Stimulated activated CD8-positive, alpha-beta memory T cell treated with anti-CD3 and anti-CD28 coated beads, Interleukin-12 subunit alpha, Interleukin-12 subunit beta, amount 100 ng/mL, for 4 hours (primary cell): Measurements from ENCODE around the gene GALNT3.

Experiments
- DNase-seq: peaks from one replicate; pipeline ENCODE4 v3.0.0-alpha.2; 2020; ENCODE audit warnings: low read depth

GALNT3 gene

DNA sequence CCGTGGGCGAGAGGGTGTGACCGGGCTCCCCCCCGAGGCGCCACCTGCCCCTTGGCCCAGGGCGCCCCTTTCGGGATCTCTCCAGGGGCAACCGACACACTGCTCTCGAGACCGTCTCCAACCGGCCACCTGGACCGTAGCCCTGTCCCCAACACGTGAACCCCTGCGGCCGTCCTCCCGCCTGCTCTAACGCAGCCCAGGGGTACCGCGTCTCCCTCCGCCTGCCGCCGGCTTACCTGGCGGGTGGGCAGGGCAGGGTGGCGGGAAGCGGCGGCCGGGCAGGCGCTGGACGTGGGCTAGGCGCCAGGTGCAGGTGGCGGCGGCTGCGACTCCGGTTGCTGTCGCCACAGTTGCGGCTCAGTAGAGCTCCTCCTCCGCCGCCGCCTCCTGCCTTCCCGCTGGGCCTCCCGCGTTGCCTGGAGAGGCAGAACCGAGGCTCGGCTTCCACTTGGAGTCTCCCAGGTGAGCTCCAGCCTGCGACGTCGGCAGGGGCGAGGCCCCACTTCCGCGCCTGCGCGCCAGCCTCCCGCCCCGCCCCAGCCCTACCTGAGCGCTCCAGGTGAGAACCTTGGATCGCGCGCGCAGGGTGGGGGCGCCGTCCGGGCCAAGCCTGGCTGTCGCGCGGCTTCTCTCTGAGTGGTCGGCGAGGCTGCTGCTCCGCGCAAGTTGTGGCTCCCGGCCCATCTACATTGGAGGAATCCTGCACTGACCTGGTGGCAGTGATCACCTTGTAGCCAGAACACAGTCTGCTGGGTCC lies at the start of gene GALNT3:
GALNT3 (minus strand) TSS at position 469 of the 757 bp plus-strand sequence. CDS start 23,547 bp downstream, outside the sequence.
- DNase-seq = peak; percentile 13

DNA sequence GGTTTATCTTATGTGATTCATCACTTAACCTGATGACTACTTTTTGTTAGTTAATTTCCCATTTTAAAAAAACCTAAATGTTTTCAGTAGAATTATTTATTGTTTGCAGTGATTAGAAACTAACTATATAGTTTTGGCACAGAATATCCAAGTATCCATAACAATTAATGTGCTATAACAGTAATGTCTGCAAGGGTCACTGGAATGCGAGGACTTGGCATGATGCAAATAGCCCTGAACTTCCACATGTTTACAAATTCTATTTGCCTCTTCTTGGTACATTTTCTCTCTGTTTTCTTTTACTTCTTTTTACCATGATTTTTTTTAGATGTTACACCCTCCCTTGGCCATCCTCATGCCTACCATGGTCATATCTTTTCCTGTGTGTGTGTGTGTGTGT lies 49.3 kb upstream of the GALNT3 start:
- DNase-seq = no peak

DNA sequence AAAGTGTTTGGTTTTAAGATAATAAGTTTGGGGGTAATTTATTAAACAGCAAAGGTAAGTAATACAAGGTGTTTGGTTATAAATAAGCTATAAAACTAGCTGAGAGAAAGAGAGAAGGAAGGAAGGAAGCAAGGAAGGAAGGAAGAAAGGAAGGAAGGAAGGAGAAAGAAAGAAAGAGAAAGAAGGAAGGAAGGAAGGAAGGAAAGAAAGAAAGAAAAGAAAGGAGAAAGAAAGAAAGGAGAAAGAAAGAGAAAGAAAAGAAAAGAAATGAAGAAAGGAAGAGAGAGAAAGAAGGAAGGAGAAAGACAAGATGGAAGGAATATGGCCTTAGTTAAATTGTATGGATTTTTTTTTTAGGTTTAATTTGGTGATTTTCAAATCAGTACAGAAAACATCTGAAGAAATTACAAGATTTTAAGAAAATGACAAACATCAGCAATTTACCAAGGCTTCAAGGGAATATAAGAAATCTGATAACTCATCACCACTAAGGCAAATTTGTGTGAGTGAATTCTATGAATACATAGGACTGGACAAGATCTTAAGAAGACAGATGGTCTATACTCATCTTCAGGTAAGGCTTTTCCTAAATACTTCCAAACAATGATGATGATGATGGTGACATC lies 46.4 kb upstream of the GALNT3 start:
- no peak for DNase-seq

DNA sequence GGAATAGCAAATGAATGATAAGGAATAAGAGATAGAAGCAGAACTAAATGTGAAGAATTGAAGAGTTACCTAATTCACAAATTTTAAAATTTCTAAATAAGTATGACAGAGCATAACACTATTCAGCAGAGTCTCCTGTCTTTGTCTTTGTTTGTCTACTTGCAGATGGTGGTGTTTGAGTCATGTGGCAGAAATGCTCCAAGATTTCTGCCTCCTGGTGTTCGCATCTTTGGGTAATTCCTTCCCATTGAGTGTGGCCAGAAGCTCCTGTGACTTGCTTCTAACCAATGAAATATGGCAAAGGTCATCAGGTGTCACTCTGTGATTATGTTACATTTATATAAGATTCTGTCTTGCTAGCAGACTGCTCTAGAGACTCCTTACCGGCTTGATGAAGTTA lies 45.6 kb upstream of the GALNT3 start:
- no peak for DNase-seq

DNA sequence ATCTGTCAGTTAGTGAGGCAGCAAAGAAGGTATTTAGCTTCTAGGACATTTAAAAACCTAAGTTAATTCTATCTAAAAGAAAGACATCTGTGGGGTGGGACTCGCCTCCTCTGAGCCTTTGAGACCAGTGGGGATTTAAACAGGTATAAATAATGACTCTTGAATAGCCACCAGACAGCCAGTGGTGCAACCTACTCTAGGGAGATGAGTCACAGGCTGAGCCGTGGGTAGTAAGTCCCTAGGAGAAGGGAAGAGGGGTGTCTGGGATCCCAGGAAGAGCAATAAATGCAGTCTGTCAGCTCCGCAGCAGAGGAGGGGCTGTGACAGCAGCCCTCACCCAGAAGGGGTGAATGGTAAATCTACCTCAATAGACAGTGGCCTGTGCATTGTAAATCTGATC lies 43.1 kb upstream of the GALNT3 start:
- DNase-seq = no peak

DNA sequence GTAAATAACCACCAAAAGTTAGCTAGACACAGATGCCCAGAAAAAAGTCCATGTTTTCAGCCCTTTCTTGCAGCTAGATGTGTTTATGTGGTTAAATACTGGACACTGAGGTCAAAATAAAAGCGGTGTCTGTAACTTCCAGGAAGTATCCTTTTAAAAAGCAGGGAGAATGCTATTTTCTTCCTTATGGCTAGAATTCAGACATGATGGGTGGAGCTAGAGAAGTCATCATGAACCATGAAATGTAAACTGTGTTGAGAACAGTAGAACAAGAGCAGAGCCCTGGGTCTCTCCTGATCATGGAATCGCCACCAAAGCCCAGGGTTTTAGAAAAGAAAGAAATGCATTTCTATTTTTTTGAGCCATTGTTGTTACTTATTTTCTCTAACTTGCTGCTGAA lies 41.3 kb upstream of the GALNT3 start:
- no peak for DNase-seq

DNA sequence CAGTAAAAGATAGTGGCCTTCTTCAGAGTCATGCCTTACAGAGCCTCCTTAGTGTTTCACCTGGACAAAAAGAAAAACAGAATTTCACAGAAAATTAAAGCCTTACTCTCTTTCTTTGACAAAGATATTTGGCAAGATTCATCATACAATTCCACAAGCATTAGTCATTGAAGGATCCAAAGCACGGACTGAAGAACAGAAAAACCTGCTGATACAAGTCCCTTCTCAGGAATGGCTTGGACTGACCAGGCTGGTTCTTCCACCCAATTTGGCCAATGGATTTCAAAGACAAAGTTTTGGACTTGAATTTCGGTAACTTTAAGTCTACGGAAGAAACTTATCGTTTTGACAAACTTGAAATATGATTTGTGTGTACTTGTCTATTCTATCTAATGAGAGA lies 39.1 kb upstream of the GALNT3 start:
- DNase-seq = no peak

DNA sequence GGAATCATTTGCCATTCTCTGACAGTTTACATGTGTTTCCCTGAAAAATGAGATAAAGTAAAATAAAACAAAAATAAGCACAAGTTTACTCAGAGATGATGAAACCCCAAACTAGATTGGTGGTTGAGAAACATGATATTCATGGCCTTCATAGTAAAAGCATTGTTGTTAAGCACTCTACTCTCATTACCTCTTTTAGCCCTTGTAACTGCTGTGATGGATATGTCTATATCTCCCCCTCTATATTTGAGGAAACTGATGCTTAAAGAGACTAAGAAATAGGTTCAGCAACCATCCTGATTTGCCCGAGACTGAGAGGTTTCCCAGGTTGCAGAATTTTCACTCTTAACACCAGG lies 33.9 kb upstream of the GALNT3 start:
- DNase-seq = no peak

DNA sequence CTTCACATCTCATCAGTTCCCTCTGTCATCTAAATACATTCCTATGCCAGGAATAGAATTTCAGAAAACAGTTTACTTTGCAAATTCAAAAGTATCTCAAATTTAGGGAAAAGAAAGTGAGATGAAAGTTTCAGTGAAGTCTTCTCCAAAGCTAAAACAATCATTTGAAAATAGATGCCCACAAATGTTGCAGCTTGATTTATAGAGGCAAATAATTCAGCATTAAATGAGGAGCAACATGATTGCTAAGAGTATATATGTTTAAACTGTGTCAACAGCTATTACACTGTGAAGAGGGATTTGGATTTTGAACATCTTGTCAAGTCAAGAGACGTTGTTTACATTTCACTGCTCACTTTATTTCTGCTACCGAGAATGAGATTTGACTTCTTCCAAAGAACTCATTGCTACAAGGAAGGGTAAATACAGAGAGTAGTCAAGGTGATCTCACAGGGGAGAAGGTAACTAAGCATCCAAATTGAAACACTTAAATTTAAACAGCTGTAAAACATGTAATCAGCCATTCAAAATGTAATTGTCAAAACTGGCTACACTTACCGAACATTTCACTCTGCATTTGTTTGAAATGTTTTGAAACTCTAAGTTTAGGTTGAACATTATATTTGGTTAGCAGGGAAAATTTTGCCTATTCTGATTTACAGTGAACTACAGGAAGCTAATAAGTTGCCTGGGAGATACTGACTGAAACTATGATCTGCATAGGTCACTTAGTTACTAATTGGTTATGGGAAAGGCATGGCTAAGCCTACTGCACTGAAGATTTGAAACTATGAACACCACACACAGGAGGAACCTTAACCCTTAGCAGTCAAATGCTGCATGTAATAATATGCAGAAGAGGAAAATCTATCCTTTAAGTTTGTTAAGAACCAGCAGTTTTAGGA lies 33.2 kb upstream of the GALNT3 start:
- no peak for DNase-seq

DNA sequence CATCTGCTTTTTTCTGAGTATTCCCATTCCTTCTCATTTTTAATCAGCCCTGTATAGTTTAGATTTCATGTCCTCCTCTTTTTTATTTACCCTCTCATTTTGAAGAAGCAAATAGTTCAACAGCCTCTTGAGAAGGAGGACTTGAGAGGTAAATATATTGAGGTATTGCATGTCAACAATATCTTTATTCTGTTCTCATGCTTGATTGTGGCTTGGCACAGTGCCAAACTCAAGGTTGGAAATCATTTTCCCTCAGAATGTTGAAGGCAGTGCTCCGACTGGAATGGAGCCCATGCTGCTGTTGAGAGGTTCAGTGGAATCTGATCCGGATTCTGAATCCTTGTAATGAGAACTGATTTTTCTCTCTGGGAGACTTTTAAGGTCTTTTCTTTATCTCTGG lies 31.0 kb upstream of the GALNT3 start:
- DNase-seq = no peak

DNA sequence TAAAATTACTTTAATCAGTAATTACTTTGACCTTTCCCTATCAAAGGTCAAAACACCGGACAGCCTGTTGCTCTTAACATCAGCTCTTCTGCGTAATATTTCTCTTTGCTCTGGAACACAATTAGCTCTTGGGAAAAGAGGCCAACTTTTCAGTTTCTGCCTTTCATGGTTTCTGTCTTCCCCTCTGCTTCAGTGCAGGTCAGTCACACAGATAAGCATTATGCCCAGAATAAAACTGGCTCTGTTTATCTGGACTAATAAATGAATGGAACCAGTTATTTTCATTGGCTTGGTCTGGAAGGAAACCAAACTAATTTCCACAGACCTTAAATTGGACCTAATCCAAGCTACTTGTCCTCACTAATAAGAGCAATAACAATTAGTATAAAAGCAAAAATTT lies 26.2 kb upstream of the GALNT3 start:
- DNase-seq = no peak

DNA sequence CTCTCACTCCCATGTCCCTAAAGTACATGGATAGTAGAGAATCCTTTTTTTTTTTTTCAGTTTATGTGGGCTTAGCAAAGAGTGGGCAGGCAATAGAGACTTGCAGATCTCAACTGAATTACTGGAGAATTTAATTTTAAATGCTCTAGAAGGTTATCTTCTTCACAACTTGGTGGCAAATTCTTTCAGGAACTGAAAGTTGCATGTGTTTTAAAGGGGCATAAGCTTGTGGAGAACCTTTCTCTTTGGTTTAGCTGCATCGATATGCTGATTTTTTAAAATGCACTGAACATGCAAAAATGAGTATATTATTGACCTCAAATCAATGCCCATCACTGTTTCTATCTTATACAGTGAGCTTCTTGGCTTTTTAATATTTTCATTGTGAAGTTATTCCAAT lies 24.9 kb upstream of the GALNT3 start:
- DNase-seq = no peak

DNA sequence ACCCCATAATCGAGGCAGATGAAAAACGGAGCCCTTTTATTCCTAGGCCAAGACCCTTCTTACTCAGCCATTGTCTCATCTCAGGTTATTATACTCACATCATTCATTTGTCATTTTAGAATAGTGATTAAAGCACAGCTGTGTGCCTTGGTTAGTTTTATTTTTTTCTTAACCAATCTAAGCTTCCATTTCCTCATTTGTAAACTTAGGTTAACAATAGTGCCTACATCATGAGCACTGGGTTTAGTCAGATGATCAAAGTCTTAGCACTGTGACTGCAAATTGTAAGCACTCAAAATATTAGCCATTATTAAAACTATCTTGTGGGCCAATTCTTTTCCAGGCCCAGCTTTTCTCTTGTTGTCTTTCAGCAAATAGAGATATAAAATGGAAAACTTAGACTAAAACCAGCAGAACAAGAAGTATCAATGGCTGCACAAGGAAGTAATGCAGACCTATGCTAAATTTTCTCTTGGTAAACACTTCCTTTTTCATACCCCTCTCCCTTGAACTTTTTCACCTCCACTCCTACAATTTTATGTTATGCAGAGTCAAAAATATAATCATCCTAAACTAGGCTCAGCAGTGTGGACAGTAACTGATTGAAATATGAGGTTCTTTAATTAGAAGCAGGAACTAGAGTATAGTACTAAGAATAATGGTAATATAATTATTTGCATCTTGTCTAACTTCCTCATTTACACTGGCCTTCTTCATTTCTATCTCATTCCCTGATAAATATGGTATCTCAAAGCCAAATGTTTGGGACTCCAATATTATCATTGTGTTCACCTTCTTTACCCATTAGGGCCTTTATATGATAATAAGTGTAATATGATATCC lies 21.5 kb upstream of the GALNT3 start:
- no peak for DNase-seq

DNA sequence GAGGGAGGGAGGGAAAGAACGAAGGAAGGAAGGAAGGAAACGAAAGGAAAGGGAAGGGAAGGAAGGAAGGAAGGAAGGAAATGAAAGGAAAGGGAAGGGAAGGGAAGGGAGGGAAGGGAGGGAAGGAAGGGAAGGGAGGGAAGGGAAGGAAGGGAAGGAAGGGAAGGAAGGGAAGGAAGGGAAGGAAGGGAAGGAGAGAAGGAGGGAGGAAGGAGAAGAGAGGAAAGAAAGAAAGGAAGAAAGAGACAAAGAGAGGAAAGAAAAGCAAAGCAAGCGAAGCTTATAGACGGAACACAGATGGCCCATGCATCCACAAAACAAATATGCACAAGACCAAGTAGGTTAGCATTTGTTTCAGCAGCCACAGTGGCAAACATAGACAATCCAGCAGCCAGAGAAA lies 20.4 kb upstream of the GALNT3 start:
- no peak for DNase-seq

DNA sequence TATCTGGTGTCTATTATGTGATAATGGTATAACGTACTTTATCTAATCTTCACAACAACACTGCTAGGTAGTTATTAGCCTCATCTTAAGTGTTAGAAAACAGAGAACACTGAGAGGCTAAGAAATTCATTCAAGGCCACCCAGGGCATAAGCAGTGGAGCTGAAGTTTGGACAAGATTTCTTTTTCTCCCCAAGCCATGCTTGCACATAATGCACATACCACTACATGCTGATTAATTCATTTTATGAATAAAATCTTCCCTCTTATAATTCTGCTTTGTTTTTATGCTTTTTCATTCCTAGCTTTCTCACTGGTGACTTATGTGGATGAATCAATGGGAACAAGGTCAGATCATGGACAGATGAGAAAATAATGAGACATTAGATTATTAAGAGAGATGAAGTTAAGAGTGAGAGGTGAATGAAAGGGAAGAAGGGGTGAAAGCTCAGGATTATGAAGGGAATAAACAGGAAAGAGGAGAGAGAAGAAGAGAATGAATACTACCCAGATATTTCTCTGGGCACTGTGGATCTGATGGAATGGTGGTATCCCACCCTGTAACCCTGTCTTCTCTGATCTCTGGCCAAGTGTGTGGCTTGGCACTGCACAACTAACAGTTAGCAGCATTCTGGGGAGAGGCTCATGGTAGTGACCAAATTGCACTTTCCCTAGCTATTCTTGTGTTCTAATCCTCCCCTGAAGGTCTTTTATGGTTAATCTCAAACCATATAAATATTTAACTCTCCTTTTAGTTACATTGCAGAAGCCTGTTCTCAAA lies 17.7 kb upstream of the GALNT3 start:
- DNase-seq = no peak

DNA sequence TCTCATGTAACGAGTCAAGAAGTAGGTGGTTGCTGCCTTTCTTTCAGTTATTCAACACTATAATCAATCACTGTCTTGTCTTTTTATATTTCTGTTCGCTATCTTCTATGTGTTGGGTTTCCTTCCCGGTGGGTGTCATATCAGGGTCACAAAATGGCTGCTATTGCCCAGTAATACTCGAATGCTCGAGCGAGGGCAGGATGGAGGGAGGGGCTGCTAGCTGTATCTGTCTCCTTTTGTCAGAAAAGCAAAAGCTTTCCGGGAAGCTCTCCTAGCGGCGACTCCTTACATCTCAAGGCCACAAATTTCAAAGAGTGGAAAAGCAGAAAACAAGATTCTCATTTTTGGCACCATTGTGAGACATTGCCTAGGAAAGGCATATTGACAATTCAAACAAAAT lies 16.4 kb upstream of the GALNT3 start:
- no peak for DNase-seq

DNA sequence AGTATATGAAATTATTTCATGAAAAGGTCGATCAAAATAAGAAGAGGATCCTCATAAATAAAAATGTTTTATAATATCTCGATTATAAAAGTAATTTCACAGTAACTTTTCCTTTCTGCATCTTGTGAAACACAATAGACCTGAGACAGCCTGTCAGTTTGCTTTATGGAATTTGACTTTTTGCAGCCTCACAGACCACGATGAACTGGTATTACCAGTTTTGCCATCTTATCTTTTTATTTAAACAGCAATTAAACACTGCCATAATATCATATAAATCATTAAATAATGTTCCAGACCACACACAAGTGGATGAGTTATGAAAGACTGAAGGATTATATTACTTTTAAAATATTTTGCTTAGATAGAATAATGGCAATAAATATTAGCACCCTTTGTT lies 10.7 kb upstream of the GALNT3 start:
- DNase-seq = no peak

DNA sequence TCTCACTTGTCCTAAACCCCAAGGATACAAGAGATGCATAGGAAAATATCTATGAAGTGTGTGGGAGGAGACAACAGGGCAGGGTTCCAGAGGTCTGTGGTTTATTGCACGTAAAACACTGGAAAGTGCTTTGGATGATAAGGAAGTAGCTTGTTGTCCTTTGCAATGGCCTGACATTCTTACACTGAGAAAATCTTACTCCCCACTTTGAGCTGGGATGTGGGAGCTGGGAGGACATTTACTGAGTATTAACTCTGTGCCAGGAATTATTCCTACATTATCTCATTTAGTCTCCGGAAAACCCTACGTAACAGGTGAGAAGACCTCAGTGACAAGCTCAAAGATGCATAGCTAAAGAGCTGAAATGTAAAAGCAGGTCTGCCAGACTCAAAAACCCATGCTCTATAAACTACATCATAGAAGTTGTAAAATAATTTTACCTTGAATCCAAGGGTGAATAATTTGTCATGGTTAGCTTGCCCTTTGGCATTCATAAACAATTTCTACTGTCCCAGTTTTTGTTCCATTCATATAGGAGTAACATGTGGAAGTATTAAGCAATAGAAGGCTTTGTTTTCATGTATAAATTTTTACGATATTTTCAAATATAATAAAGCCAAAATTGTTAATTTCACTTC lies 9.2 kb upstream of the GALNT3 start:
- no peak for DNase-seq

DNA sequence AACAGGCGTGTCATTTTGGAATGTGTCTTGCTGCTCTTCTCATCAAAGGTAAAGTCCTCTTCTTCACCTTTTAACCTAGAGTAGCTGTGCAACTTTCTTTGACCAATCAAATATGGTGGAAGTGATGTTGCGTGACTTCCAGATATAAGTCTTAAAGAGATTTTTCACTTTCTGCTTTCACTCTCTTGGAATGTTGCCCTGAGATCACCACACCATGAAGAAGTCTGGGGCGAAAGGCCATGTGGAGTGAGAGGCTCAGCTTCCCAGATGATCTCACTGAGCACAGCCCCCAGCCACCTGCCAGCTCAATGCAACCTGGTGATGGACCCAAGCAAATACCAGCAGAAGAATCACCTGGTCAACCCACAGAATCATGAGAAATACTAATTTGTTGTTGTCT lies 7.1 kb upstream of the GALNT3 start:
- DNase-seq = no peak

DNA sequence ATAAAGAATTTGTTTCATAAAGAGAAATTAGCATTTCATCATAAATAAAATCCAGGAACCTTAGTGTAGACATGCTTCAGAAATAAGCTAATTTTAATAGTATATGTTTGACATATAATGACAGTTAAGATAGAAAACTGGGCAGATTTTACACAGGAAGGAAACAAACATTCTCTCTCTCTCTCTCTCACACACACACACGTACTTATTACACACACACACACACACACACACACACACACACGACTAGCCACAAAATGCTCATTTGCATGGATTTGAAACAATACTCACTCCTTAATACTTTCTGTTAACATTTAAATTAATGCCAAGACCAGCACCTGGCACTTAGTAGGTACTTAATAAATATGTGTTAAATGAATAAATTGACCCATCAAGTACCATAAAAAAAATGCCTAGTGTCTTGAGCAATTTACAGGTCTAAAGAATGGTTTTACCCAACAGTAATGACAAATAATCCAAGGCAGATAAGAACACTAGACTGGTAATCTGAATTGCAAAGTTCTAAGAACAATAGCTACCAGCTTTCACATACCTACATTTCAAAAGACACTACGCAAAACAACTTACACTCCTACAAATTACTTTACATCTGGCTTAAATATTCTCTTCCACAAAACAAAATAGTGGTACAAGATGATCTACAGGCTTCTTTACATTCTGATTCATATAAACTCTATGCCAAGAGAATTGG lies 2.9 kb upstream of the GALNT3 start:
- DNase-seq = no peak
